Astrocyte of the cerebellum (primary cell): ENCODE data around the gene UBE2O.

ENCODE experiments used
- DNase-seq: peaks from one replicate; pipeline ENCODE4 v3.0.0-alpha.2; 2011; ENCODE audit warnings: low read depth
- H3K4me3 ChIP-seq: 2 replicates; pipeline ENCODE4 v1.5.1; 2011; ENCODE audit warnings: mild to moderate bottlenecking, low read depth, low read length, moderate library complexity
- CTCF ChIP-seq: IDR thresholded peaks from 2 replicates; pipeline ENCODE4 v1.5.1; 2012; ENCODE audit warnings: low read length, low read depth, moderate library complexity, mild to moderate bottlenecking; ENCODE audit errors: missing control alignments
- in situ Hi-C: cut with HindIII; loops from 2 replicates; pipeline ENCODE4 v1.10.0; 2017; ENCODE audit warnings: low sequenced_read_pairs

The UBE2O gene

GRCh38 chr17:76446449-76447231, 6.3 kb downstream of the UBE2O start:
- in situ Hi-C loops, result no loop called here
- no peak for TF ChIP-seq CTCF
- no peak overlapping the region for H3K4me3 ChIP-seq
- DNase-seq, result peak; percentile 53

- TF ChIP-seq CTCF, result no peak
- in situ Hi-C loops, result no loop called here
- H3K4me3 ChIP-seq, result no peak overlapping the region
- DNase-seq, result no peak
Observed at GRCh38 chr17:76445697-76446448, 7.1 kb downstream of the UBE2O start.

GRCh38 chr17:76444518-76445311, 8.2 kb downstream of the UBE2O start:
- no peak for TF ChIP-seq CTCF
- DNase-seq, result no peak
- H3K4me3 ChIP-seq, result no peak overlapping the region
- in situ Hi-C loops, result no loop called here

GRCh38 chr17:76442341-76443338, 10.3 kb downstream of the UBE2O start:
- TF ChIP-seq CTCF, result no peak
- in situ Hi-C loops, result no loop called here
- no peak for DNase-seq
- no peak overlapping the region for H3K4me3 ChIP-seq

GRCh38 chr17:76441686-76442340, 11.1 kb downstream of the UBE2O start:
- no peak overlapping the region for H3K4me3 ChIP-seq
- no peak for DNase-seq
- in situ Hi-C loops, result no loop called here
- TF ChIP-seq CTCF, result no peak
